ENCODE results near the gene AHSP.
"Not testable (repeated sequence)": the region's sequence is repeated elsewhere in the genome, so short reads cannot be mapped to it uniquely, and the experiment has no call there.

The AHSP gene, protein sequence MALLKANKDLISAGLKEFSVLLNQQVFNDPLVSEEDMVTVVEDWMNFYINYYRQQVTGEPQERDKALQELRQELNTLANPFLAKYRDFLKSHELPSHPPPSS

GRCh38 chr16:31527734-31528274, at the start of gene AHSP:
Gene AHSP (plus strand): TSS chr16:31527900. CDS start chr16:31528140, 240 bp downstream.
- DNase-seq (ENCODE audit: low spot score), result no peak

- no peak for DNase-seq (ENCODE audit: low spot score)
Measured at GRCh38 chr16:31478956-31479355, 48.7 kb upstream of the AHSP start.

- no peak for DNase-seq (ENCODE audit: low spot score)
Measured at GRCh38 chr16:31479751-31480150, 47.9 kb upstream of the AHSP start.

GRCh38 chr16:31480851-31481536, 46.7 kb upstream of the AHSP start:
- no peak for DNase-seq (ENCODE audit: low spot score)

- DNase-seq (ENCODE audit: low spot score), result no peak
Measured at GRCh38 chr16:31483081-31483480, 44.6 kb upstream of the AHSP start, which contains the start of gene SLC5A2. Gene SLC5A2 (plus strand): TSS chr16:31483123. CDS start chr16:31483137, 14 bp downstream.

DNA sequence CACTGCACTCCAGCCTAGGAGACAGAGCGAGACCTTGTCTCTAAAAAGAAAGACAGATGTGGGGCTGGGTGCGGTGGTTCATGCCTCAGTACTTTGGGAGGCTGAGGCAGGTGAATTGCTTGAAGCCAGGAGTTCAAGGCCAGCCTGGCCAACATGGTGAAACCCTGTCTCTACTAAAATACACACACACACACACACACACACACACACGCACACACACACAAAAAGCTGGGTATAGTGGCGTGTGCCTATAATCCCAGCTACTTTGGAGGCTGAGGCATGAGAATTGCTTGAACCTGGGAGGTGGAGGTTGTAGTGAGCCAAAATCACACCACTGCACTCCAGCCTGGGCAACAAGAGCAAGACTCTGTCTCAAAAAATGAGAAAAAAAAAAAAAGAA, 43.7 kb upstream of the AHSP start:
- not testable (repeated sequence) for DNase-seq (ENCODE audit: low spot score)

- DNase-seq (ENCODE audit: low spot score), result no peak
Measured at GRCh38 chr16:31484491-31485171, 43.1 kb upstream of the AHSP start.

- DNase-seq (ENCODE audit: low spot score), result no peak
Measured at GRCh38 chr16:31485571-31485970, 42.1 kb upstream of the AHSP start.

GRCh38 chr16:31486045-31486444, 41.7 kb upstream of the AHSP start:
- no peak for DNase-seq (ENCODE audit: low spot score)

DNA sequence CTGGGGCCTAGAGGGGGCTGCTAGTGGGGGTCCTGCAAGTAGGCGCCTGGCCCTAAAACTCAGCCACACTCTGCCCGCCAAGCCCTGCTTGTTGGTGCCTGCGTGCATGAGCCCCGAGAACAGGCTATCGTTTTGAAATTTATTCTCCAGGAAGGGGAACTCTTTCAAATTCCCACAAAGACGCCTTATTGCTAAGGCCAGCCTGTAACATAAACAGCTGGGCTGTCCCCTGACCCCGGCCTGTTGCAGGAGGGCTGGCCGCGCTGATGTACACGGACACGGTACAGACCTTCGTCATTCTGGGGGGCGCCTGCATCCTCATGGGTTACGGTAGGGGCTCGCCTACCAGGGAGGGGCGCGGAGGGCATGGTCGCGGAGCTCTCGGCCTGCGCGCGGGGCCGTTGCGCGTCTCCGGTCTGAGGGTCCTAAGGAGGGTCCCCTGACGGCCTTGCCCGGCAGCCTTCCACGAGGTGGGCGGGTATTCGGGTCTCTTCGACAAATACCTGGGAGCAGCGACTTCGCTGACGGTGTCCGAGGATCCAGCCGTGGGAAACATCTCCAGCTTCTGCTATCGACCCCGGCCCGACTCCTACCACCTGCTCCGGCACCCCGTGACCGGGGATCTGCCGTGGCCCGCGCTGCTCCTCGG, 40.5 kb upstream of the AHSP start:
- no peak for DNase-seq (ENCODE audit: low spot score)

- DNase-seq (ENCODE audit: low spot score), result no peak
Measured at GRCh38 chr16:31487720-31488467, 39.8 kb upstream of the AHSP start.

GRCh38 chr16:31488468-31489297, 39.0 kb upstream of the AHSP start:
- DNase-seq (ENCODE audit: low spot score), result no peak

DNA sequence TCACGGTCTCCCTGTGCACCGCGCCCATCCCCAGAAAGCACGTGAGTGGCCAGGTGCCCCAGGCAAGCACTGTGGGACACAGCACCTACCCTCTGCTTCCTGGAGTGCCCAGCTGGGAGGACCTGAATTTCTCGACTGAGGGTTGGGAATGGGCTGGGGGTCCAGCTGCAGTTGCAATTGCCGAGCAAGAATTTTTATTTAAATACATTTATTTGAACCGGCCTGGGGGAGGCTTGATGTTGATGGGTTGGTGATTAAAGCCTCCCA, 38.5 kb upstream of the AHSP start:
- DNase-seq (ENCODE audit: low spot score), result no peak

GRCh38 chr16:31489616-31490584, 37.8 kb upstream of the AHSP start:
- DNase-seq (ENCODE audit: low spot score), result no peak

GRCh38 chr16:31491778-31492418, 35.8 kb upstream of the AHSP start:
- no peak for DNase-seq (ENCODE audit: low spot score)

DNA sequence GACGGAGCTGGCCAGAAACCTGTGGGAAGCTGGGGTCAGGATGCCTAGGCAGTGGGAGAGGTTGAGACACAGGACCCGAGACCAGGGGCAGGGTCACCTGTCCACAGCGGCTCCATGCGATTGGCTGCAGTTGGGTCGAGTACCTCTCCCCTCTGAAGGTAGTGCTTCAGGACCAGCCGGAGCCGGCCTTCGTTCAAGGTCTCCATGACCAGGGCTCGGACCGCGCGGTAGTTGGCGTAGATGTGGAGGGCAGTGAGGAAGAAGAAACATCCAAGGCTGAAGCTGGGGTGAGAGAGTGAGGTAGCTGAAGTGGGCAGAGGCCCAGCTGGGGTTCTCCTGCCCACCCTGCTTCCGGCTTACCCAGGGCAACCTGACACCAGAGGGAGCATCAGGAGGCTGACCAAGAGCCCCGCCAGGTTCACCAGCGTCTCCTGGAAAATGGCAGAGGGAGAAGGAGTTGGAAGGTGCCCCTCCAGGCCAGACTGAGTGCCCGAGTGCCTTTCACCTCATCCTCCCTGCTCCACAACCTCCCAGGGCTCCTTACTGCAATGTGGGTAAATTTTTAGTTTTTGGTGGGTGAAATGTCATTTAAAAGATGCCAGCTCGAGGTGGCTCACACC, 34.1 kb upstream of the AHSP start:
- no peak for DNase-seq (ENCODE audit: low spot score)

DNA sequence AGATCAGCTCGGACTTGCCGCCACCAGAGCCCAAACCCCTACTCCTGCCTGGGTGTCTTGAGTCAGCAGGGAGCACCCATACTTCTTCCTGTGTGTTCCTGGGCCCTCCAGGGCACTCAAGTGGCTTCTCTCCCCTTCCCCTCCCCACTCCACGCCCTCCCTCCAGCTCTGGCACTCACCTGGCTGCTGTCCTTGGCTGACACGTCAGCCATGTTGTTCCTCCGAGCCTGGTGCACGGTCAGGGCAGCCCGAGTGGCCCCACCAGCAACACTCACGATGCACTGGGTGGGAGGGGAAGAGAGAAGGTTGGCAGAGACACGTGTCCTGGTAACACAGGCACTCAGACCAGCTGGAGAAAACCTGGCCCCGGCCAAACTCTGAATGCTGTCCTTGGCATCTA, 31.0 kb upstream of the AHSP start:
- DNase-seq (ENCODE audit: low spot score), result no peak

DNA sequence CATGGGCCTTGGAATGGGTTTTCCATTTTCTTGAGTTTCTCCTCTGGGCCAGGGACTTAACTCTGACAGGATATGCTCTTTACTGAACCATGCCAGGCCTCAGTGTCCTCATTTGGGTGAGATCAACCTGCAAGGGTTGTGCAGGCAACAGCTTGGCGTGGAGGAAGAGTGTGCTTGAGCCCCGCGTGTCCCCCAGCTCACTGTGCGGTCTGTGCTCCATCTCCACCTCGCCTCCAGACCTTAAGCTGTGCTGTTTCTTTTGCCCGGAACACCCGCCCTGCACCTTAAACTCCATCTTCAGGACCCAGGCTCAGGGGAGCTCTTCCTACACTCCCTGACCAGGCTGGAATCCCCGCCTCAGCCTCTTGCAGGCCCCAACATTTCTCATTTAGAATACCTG, 29.2 kb upstream of the AHSP start:
- DNase-seq (ENCODE audit: low spot score), result no peak

- DNase-seq (ENCODE audit: low spot score), result no peak
Measured at GRCh38 chr16:31499928-31500327, 27.8 kb upstream of the AHSP start.

All from globus pallidus (tissue), 1 donor.